Fibroblast of lung (primary cell): ENCODE measurements around the gene CASP10.

ENCODE experiments used
- EZH2 ChIP-seq: IDR thresholded peaks from 2 replicates; pipeline ENCODE4 v1.5.1; 2012; ENCODE audit warnings: low read length, control low read depth, mild to moderate bottlenecking; ENCODE audit errors: missing control alignments
- TF ChIP-seq, protein P1 (sequence below), 2 donors: IDR thresholded peaks in 1 of 2; conservative IDR thresholded peaks in 1 of 2; 1 replicate in 1 of 2; 2 replicates in 1 of 2; pipeline ENCODE4 v1.5.1; 2011 to 2012; ENCODE audit warnings: low read length in 2 of 2, control low read depth in 1 of 2, inconsistent platforms in 1 of 2, low read depth in 1 of 2, mild to moderate bottlenecking in 1 of 2

DNA sequence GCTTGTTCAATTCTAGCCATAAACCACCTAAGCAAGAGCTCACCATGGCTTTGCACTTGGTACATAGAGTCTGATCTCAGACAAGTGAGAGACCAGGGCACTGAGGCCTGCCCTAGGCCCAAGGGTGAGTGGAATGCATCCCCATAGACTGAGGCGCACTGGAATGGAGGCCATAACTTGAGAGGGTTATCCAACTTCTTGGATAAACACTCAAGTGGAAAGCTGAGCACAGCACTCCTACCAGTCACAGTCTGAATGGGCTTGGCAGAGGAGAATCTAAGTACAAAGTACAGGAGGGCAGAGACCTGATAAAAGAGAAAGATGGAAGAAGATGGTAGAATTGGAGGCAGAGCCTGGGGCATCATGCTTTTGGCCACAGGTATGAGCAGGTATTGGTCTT lies 30.4 kb upstream of the CASP10 start:
- TF ChIP-seq, protein P1, sequence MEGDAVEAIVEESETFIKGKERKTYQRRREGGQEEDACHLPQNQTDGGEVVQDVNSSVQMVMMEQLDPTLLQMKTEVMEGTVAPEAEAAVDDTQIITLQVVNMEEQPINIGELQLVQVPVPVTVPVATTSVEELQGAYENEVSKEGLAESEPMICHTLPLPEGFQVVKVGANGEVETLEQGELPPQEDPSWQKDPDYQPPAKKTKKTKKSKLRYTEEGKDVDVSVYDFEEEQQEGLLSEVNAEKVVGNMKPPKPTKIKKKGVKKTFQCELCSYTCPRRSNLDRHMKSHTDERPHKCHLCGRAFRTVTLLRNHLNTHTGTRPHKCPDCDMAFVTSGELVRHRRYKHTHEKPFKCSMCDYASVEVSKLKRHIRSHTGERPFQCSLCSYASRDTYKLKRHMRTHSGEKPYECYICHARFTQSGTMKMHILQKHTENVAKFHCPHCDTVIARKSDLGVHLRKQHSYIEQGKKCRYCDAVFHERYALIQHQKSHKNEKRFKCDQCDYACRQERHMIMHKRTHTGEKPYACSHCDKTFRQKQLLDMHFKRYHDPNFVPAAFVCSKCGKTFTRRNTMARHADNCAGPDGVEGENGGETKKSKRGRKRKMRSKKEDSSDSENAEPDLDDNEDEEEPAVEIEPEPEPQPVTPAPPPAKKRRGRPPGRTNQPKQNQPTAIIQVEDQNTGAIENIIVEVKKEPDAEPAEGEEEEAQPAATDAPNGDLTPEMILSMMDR (conservative IDR thresholded peaks at IDR 0.05 in 1 of 2, IDR thresholded peaks at IDR 0.05 in 1 of 2; ENCODE audit: low read depth in 1 of 2, low read length in 2 of 2): no peak
- no peak for TF ChIP-seq EZH2
